Stimulated activated CD8-positive, alpha-beta memory T cell treated with anti-CD3 and anti-CD28 coated beads, Interleukin-7, amount 100 ng/mL, for 24 hours (primary cell): Measurements from ENCODE around the gene ARID4A.
"Not testable (repeated sequence)": the region's sequence is repeated elsewhere in the genome, so short reads cannot be mapped to it uniquely, and the experiment has no call there.

Source experiments
- DNase-seq: peaks from one replicate; pipeline ENCODE4 v3.0.0-alpha.2; 2020; ENCODE audit warnings: low read depth

ARID4A gene

GRCh38 chr14:58298477-58299400, at the start of gene ARID4A:
Gene ARID4A, plus strand, starts transcription at chr14:58298555. Its CDS starts 1,300 bp downstream, at chr14:58299855.
- DNase-seq, result peak; percentile 51

- no peak for DNase-seq
Measured at GRCh38 chr14:58249611-58250010, 48.7 kb upstream of the ARID4A start.

GRCh38 chr14:58258156-58258555, 40.2 kb upstream of the ARID4A start:
- DNase-seq, result no peak

GRCh38 chr14:58262005-58262404, 36.4 kb upstream of the ARID4A start:
- DNase-seq, result not testable (repeated sequence)

GRCh38 chr14:58265401-58265800, 33.0 kb upstream of the ARID4A start:
- no peak for DNase-seq

- DNase-seq, result no peak
Measured at GRCh38 chr14:58270628-58271027, 27.7 kb upstream of the ARID4A start.

- DNase-seq, result no peak
Measured at GRCh38 chr14:58272588-58273372, 25.6 kb upstream of the ARID4A start.

GRCh38 chr14:58274881-58275280, 23.5 kb upstream of the ARID4A start:
- no peak for DNase-seq

- no peak for DNase-seq
Measured at GRCh38 chr14:58275527-58276190, 22.7 kb upstream of the ARID4A start.

- no peak for DNase-seq
Measured at GRCh38 chr14:58276208-58276607, 22.1 kb upstream of the ARID4A start.

GRCh38 chr14:58278177-58278576, 20.2 kb upstream of the ARID4A start:
- no peak for DNase-seq

GRCh38 chr14:58280954-58281787, 17.2 kb upstream of the ARID4A start:
- no peak for DNase-seq

- DNase-seq, result no peak
Measured at GRCh38 chr14:58281969-58282368, 16.4 kb upstream of the ARID4A start.

GRCh38 chr14:58282925-58283593, 15.3 kb upstream of the ARID4A start:
- DNase-seq, result no peak

GRCh38 chr14:58283730-58284129, 14.6 kb upstream of the ARID4A start:
- no peak for DNase-seq

GRCh38 chr14:58285132-58285531, 13.2 kb upstream of the ARID4A start:
- DNase-seq, result no peak

GRCh38 chr14:58287607-58288042, 10.7 kb upstream of the ARID4A start:
- DNase-seq, result no peak

- no peak for DNase-seq
Measured at GRCh38 chr14:58288106-58288792, 10.1 kb upstream of the ARID4A start.

GRCh38 chr14:58291646-58292045, 6.7 kb upstream of the ARID4A start:
- DNase-seq, result no peak

GRCh38 chr14:58292187-58292586, 6.2 kb upstream of the ARID4A start:
- no peak for DNase-seq
